Left forelimb (tissue), 1 donor: ENCODE data around the gene DLG4.

Experiments used
- DNase-seq: peaks from one replicate; pipeline ENCODE4 v3.0.0-alpha.2; 2018; ENCODE audit warnings: low spot score

The DLG4 gene

DNA sequence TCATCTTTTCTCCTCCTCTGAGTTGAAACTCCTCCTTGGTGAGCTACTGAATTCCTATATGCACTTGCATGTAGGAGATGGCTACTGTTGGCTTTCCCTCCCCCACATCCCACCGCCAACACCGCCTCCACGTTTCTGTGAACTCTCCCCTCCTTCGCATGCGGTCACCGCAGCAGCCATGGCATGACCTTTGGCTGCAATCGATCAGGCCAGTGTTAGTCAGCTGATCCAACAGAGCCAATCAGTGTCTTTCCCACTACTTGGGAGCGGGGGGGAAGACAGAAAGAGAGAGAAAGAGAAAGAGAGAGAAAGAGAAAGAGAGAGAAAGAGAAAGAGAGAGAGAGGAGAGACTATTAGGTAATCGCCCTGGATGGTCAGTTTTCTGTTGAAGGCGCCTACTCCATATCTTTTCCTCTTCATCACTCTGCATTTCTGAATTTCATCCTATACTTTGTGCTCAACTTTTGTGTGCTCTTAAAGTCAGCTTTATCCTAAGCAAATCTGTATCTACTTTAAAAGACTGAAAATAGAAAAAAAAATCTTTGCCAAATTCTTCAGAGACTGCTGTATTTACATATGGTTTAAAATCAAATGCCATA, 63.2 kb downstream of the DLG4 start:
- DNase-seq = no peak

- no peak for DNase-seq
Measured at GRCh38 chr17:7147772-7148171, 71.9 kb downstream of the DLG4 start.

DNA sequence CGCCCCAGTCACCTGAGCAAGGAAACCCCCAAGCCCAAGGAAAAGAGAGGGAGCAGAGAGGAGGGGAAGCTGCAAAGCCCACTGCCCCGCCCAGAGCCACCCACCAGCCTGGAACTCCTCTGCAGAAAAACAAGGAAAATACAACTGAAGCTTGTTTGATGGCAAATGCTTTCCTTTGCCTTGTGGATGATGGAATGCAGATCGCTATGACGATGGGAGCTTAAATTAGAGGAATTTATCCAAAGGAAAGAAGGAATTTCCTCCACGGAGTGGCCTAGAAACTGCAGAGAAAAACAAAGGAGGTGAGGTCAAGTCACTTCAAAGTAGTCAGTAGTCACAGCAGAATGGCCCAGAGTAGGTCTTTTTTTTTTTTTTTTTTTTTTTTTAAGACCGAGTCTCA, 73.5 kb downstream of the DLG4 start:
- no peak for DNase-seq

DNA sequence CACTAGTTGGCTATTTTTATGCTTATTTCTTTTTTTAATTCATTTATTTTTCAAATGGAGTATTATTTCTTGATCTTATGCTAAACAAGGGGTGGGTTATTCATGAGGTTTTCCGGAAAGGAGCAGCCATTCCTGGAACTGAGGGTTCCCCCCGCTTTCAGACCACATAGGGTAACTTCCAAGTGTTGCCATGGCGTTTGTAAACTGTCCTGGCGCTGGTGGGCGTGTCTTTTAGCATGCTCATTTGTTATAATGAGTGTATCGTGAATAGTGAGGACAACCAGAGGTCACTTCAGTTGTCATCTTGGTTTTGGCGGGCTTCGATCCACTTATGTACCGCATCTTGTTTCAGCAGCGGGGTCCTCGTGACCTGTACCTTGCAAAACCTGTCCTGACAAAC, 75.4 kb downstream of the DLG4 start:
- DNase-seq = no peak

DNA sequence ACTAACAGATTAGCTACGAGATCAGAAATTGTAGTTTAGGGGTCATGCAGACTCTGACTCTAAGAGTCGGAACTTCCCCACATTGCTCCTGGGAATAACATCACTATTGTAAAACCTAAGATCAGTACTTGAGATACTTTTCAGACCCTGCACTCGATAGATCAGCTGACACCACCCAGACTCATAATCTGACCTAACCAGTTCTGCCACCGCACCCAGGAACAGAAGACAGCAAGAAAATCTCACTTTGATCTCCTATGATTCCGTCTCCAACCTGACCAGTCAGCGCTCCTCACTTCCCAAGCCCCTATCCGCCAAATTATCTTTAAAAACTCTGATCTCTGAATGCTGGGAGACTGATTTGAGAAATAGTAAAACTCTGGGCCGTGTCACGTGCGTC, 77.8 kb downstream of the DLG4 start:
- DNase-seq = no peak

DNA sequence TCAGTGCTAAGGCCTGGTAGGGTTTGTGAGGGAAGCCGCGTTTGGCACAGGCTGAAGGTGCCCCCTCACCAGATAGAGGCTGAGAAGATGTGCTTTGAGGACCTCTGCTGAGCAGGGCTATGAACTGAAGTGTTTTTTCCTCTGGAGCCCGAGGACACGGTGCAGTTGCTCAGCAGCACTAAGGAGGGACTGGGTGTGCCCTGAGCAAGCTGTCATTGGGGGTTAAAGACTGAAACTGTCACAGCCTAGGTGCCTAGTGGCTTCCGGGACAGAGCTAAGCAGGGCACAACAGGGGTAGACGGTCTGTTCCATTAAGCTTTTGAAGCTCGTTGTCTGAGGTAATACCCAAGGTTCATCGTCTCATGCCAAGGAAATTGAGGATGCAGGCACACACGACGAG, 80.2 kb downstream of the DLG4 start:
- no peak for DNase-seq

GRCh38 chr17:7138800-7139381, 80.7 kb downstream of the DLG4 start:
- no peak for DNase-seq

- DNase-seq = no peak
Measured at GRCh38 chr17:7137171-7137943, 82.3 kb downstream of the DLG4 start.
